Endothelial cell of hepatic sinusoid (primary cell): ENCODE data around the gene VPS13A.

Experiments
- in situ Hi-C: cut with HindIII; loops from 2 replicates; pipeline ENCODE4 v1.10.0; 2017; ENCODE audit warnings: low sequenced_read_pairs

VPS13A gene

DNA sequence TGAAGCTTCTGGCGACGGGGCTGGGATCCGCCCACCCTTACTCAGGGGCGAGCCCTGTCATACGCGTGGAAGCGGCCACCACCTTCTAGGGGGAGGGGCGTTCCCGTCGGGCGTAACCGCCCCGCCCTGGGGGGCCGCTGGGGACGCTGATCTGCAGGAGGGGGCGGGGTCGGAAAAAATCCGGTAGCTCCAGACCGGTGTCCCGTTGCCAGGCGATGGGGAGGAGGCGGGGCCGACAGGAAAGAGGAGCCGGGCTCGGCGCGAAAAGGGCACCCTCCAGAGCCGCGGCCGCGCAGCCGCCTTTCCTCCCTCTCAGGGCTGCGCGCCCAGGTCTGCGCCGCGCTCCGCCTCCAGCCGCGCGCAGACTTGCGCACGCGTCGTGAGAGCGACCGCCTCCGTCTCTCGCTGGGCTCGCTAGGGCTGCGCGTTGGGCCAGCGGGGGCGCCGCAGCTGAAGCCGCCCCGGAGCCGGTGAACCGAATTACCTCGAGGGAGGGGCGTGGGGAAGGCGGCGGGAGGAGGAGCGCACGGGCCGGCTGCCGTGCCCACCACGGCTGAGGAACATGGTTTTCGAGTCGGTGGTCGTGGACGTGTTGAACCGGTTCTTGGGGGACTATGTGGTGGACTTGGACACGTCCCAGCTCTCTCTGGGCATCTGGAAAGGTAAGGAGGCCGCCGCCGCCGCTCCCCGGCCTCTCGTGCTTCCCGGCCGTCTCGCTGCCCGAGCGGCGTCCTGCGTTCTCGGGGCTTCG, at the start of gene VPS13A:
VPS13A (plus strand) TSS at position 392 of the 751 bp plus-strand sequence; CDS start at position 563, 171 bp downstream.
- in situ Hi-C loops, result no loop called here

DNA sequence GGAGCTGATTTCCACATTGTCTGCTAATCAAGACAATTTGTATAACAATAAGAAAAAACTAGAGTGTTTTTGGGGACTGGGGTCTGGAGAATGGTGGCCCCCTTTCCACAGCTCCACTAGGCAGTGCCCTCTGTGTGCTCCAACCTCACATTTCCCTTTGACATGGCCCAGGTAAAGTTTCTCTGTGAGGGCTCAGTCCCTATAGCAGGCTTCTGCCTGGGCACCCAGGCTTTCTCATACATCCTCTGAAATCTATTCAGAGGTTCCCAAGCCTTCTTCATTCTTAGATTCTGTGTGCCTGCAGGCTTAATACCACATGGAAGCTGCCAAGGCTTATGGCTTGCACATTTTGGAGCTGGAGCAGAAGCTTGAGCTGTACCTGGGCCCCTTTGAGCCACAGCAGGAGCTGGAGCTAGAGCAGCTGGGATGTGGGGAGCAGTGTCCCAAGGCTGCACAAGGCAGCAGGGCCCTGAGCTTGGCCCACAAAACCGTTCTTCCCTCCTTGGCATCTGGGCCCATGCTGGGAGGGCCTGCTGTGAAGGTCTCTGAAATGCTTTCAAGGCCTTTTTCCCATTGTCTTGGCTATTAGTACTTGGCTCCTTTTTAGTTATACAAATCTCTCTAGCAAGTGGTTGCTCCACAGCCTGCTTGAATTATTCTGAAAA, 49.1 kb upstream of the VPS13A start:
- in situ Hi-C loops, result no loop called here

DNA sequence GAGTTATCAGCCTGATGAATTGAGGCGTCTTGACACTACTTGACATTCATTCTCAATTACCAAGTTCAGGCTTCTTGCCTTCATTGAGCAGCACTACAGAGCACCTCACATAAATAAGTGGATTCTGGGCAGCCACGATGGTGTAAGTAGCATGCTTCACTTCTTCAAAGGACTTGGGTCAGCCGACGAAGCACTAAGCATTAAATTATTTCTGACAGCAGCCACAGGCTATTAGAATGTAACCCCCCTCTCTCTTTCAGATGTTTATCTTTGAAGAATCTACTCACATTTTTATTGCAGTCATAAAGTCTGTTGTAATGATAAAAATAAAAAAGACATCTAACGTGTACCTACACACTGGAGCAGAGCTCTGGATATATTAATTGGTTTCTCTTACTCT, 45.9 kb upstream of the VPS13A start:
- in situ Hi-C loops, result no loop called here

DNA sequence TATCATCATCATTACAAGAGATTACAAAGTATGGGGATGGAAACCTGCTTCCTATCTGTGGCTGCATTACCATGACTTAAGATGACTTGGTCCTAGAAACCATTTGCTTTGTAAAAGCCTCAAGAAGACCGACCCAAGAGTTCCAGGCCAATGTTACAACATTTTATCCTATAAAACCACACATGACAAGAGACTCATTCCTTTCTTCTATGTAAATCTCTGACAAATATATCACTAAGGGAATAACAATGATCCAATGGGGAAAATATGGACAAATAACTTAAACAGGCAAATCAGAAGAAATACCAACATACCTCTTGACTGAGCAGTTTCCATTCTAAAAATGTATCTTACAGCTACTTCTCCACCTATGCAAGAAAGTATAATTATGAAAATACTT, 44.3 kb upstream of the VPS13A start:
- in situ Hi-C loops, result no loop called here

DNA sequence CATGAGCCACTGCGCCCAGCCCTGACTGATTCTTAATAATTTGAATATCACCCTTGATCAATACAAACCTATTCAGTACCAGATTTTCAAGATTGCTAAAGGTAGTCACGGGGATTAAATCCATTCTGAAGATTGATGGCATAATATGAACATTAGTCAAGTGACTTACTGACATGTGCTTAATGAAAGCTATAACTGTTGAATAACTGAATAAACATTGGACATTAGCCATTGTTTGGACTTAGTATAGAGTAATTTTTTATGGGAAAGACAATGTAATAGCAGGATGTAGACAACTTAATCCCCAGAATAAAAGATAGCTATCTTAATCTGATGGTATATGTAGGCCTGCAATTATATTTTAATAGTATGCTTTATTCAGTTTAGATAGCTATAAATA, 35.0 kb upstream of the VPS13A start:
- in situ Hi-C loops, result no loop called here

DNA sequence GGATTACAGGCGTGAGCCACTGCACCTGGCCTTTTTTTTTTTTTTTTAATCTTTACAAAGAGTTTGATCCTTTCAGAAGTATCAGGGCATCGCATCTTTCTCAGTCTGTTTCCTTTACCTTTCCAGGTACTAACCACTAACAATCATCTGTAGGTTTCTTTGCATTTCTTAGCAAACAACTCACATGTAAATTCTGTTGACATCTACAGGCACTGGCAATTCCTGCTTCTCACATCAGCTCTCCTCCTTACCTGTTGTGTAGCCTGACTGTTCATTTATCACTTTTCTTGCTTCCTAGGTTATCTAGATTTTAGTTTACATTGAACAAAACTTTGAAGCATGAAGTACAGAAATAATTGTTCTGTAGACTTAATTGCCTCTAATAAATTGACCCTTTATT, 27.5 kb upstream of the VPS13A start:
- in situ Hi-C loops, result no loop called here

DNA sequence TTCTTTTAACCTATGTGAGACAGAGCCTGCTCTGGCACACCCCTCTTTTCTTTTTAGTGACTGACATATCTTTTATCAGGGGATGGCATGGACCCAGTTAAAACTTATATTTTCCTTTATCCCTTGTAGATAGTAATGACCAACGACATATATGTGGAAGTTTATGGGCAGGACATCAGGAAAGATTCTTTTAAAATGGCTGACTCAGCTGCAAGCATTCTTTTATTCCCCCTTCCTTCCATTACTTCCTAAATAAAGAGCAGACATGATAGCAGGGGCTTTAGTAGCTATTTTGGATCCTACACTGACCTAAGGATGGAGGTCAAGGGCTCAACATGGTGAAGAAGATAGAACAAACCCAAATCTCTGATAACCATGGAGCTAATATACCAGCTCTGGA, 25.0 kb upstream of the VPS13A start:
- in situ Hi-C loops, result no loop called here

DNA sequence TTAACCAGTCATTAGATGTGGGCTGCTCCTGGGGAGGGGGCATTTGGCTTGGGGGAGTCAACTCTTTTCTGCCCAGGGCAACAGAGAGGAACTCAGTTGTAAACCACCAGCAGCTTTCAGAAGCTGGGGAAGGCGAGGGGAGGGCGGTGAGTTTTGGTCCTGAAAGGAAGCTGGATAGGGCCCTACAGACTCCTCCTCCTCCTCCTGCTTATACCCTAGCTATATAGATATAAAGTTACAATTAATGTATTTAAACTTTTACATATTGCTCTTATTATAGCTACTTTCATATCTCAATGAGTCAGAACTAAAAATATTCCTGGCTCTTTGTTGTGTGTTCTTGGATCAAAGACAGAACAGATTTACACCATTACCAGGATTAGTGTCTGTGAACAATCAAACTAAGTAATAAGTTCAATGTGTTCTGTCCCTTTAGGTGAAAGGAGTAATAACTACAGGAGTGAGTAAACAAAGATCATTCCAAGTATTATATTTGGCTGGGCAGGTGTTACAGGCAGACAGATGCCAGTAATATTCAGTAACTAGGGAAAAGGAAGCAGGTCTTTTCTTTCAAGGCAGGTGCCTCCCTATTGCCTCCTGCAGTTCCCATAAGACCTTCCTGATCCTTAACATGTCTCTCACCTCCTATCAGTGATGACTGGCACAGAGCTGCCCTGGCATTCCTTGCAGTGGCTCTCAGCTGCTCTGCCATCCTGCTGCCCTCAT, 20.5 kb upstream of the VPS13A start:
- in situ Hi-C loops, result no loop called here

DNA sequence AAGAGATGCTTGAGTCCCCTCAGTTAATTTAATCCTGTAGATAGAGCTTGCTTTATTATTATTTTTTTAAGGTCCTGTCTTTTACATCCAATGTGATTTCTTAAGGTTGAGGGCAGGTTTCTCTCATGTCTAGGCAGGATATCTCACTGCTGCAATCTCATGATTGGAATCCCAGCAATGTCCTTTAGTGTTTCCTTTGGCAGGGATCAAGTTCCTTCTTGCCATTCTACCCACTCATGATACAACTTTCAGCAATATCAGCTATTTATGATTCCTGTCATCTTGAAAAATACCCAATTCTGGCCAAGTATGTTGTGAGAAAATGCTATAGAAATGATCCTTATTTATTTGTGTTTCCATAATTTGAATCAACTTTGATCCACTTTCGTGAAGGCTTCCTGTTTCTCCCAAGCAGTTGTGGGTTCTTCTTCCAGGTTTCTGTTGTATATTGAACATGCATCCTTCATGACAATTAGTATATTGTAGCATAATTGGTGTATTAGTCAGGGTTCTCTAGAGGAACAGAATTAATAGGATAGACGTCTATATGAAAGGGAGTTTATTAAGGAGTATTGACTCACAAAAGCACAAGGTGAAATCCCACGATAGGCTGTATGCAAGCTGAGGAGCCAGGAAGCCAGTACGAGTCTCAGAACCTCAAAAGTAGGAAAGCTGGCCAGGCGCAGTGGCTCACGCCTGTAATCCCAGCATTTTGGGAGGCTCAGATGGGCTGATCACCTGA, 18.4 kb upstream of the VPS13A start:
- in situ Hi-C loops, result no loop called here

DNA sequence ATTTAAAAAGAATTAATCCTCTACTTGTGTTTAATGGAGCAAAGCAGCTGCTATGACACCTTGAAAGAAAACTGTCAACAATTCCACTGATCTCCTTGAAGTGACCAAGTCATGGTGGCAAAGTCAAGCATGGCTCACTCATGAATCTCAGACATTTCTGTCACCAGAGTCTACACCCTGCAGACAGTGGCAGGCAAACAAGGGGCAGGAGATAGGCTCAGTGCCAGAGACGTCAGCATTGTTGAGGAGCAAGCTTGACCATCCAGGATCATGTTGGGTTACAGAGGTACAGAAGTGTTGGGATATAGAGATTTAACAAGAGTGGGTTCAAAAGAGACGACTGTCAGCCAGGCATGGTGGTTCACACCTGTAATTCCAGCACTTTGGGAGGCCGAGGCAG, 16.1 kb upstream of the VPS13A start:
- in situ Hi-C loops, result no loop called here

DNA sequence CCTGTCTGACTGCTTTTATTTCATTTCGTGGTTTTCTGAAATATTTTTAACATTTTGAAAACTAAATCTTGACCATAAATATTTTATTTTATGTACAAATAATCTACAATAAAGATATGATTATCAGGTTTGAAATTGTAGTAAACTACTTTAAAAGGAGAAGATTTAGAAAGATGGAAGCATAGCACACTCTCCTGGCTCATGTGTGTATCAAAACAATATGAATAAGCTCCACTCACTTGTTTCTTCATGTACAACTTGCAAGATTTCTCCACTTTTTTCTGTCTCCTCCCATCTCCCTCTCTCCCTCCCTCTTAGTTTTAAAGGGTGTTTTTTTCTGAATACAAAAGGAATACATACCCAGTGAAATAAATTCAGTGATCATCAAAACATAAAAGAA, 15.4 kb upstream of the VPS13A start:
- in situ Hi-C loops, result no loop called here

DNA sequence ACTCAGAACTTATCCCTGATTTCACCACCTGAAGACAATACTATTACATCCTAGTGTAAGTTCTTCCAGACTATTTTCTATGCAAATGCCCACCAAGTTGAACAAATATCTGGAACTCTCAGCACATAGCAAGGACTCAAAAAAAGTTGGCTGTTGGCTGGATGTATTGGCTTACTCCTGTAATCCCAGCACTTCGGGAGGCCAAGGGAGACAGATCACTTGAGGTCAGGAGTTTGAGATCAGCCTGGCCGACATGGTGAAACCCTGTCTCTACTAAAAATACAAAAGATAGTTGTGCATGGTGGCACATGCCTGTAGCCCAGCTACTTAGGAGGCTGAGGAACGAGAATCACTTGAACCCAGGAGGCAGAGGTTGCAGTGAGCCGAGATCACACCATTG, 15.0 kb upstream of the VPS13A start:
- in situ Hi-C loops, result no loop called here

DNA sequence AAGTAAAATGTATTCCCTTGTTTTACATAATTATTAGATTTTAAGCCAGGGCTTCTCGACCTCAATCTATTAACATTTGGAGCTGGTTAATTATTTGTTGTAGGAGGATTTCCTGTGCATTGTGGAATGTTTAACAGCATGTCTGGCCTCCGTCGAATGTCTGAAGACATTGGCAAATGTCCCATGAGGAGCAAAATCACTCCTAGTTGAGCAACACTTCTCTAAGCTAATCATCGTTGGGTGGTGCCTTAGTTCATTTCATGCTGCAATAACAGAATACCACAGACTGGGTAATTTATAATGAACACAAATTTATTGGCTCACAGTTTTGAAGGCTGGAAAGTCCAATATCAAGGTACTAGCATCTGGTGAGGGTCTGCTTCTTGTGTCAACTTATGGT, 13.4 kb upstream of the VPS13A start:
- in situ Hi-C loops, result no loop called here

DNA sequence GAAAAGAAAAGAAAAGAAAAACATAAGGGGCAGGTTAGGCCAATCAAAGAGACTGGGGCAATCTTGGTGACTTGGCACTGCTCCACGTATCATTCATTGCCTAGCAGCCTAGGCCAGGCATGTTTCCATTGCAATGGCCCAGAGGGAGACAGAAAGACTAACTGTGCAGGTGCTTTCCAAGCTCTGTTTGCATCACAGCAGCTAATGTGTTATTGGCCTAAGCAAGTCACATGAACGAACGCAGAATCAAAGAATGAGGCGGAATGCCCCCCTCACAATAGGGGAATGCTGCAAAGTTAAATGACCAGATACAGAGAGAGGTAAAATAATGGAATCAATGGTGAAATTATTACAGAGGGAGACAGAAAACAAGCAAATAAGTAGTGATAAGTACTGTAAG, 11.1 kb upstream of the VPS13A start:
- in situ Hi-C loops, result no loop called here

DNA sequence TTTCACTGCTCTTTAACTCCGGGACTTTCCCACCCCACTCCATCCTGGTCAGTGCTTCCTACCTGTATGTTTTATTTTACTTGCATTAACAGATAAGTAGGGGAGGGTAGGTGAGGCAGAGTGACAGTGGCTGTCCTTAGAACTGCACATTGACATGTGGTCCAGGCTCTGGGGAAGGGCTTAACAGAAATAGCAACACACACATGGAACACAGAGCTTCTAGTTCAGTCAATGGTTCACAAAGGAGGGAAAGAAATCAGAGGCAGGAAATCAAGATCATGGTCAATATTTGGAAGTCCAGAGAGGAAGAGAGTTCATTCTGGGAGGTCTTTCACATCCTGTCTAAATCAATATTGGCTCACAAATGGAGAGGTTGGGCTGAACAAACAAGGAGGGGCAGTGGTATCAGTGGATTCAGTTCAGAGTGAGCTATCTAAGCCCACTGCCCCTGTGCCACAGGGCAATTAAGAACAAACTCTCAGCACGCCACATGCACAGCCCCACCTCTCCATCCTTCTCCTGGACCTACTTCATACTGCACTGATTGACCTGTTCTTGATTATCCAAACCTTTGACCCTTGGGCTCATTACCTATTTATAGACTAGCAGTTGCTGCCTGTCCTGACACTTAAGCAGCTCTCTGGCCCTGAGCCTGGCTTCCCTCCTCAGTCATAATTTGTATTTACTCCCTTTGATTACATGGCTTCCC, 6.2 kb upstream of the VPS13A start:
- in situ Hi-C loops, result no loop called here

DNA sequence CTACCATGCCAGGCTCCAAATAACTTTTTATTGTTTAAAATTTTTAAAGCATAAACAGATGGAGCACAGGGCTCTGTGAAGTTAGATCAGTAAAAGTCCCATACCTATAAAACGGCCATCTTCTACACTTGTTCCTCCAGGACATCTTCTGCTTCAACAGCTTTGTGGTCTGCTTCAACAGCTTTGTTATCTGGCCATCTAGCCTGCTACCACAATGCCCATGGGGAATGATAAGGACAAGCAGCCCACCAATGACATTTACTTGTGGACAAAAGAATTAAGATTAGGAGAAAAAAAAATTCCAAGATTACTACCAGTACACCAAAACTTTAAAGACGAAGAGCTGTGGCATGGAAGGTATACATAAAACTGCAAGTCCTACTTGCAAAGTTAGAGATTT, 2.2 kb upstream of the VPS13A start:
- in situ Hi-C loops, result no loop called here

DNA sequence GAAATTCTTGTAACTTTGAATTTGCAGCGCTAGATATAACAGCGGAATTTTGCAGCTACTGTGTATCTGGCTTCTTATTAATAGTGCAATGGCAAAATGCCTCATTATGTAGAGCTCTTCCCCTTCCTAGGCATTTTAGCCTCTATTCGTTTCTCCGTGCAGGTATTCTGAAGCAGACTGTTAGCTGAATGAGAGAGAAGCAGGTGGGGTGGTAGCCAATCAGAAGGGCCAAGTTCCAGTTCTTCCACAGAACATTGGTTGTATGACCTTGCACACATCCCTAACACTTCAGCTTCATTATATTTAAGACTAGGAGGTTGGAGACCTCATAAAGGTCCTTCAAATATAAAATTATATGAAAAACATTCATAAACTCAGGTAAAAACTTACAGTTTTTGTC, 1.2 kb upstream of the VPS13A start:
- in situ Hi-C loops, result no loop called here

DNA sequence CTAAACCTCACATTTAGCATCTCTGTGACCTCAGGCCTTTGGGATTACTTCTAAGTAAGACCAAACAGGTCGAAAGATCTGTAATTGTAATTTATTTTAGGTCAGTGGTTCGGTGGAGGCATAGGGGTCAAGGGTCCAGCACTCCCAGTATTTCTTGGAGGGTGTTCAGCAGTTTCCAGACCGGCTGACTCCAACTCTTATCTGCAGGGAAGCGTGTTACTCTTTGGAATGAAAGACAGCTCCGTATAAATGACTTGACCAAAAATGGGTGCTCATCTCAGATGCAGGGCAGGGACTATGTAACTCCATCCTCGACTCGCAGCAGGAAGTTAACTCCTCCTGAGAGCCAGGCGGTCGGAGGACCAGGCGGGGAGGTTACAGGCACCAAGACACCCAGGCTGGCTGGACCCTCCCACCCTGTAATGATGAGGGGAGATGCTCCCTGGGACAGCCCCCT, 620 bp upstream of the VPS13A start:
- in situ Hi-C loops, result no loop called here

DNA sequence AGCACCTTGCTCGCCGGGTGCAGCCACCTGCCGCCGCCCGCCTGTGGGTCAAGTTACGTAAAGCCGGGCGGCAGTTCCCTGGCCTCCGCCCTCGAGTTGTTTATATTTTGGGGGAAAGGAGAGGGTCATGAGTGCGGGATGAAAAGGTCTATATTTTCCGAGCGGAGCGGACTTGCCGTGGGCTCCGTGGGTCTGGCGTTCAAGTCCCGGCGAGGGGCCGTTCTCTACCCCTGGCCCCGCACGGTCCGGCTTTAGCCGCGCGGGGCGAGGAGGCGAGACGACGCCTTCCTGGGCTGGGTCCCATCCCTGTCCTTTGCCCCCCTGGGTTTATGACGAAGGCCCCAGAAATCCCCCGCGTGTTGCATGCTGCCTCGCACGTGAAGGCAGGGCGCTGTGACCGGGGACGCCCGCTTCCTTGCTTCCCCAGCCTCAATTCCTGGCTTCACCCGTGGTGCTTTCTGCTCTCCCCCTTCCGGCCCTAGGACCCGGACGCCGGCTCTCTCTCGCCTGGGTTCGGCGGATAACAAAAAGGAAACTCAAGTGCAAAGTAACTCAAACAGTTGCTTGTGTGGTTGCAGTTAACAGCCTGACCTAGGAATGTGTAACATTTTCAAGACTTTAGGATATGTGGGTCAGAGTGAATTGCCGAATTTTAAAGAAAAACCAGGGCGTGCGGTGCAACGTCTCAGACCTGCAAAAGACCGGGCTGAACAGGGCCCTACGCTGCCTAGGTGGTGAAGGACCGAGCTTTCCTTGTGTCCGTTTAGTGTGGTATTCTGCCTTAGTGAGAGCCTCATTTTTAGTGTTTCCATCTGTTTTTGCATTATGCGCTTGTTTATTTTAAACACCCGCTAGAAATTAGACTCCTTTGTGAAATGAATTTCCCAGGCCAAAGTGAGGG, 810 bp downstream of the VPS13A start:
- in situ Hi-C loops, result no loop called here

DNA sequence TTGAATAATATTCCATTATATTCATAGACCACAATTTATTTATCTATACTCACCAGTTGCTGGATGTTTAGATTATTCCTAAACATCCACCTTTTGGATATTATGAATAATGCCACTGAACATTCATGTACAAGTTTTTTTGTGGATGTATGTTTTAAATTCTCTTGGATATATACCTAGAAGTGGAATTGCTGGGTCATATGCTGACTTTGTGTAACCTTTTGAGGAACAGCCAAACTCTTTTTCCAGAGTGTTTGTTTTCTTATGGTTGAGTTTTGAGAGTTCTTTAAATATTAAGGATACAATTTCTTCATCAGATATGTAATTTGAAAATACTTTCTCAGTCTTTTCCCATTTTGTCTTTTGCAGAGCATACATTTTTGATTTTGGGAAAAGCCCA, 2.7 kb downstream of the VPS13A start:
- in situ Hi-C loops, result no loop called here
